NCI-H526 (cell line): Measurements from ENCODE around the gene CYBB.

ENCODE experiments used
- DNase-seq, 2 experiments: peaks; one replicate each; lab custom pipeline; 2025; lab: John Stamatoyannopoulos, UW

The CYBB gene

DNA sequence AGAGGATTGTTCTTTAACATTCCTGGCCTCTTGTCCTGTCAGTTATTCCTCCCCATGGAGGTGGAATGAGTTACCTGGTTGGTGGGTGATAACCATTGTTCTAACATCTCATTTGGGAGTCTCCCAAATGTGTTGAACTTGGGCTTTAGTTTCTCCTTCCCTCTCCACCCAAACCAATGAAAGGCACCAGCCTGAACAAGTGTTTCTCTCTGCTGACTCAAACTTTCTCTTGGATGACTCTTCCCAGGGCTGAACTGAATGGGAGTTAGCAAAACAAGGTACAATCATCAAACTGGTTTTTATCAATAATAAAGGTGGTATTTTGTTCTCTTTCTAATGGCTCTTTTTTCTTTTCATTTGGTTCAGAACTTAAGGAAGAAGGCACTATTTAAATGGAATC, 64.8 kb downstream of the CYBB start:
- no peak for DNase-seq

DNA sequence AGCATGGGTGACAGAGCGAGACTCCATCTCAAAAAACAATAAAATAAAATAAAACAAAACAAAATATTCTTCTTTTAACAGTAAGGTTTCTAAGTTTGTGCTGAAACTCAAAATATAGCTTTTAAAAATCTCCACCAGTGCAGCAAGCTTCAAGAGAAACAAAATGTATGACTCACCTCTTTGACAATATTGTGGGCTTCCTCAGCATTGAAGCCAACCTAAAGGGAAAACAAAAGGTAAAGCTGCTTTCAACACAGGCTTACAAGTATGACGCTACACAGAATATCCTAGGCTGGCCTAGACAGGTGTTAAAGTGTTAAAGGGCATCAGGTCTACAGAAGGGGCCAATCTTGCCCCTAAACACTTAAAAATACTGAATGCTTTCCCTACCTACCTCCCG, 66.3 kb downstream of the CYBB start:
- DNase-seq, result no peak

DNA sequence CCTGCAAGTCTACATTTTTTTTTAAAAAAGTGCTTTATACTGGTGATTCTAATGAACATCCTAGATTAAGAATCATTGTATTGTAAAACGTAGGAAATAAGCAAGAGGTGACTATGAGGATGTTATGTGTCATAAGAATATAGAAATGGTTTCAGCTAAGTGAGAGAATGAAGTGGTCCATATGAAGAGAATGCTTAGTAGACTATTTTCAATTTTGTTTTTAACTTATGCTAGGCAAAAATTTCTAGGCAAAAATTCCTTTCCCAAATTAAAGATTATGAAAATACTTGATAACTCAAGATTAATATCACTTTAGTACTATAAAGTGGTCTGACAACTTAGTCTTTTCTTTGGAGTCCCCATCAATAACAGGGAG, 66.7 kb downstream of the CYBB start:
- no peak for DNase-seq

DNA sequence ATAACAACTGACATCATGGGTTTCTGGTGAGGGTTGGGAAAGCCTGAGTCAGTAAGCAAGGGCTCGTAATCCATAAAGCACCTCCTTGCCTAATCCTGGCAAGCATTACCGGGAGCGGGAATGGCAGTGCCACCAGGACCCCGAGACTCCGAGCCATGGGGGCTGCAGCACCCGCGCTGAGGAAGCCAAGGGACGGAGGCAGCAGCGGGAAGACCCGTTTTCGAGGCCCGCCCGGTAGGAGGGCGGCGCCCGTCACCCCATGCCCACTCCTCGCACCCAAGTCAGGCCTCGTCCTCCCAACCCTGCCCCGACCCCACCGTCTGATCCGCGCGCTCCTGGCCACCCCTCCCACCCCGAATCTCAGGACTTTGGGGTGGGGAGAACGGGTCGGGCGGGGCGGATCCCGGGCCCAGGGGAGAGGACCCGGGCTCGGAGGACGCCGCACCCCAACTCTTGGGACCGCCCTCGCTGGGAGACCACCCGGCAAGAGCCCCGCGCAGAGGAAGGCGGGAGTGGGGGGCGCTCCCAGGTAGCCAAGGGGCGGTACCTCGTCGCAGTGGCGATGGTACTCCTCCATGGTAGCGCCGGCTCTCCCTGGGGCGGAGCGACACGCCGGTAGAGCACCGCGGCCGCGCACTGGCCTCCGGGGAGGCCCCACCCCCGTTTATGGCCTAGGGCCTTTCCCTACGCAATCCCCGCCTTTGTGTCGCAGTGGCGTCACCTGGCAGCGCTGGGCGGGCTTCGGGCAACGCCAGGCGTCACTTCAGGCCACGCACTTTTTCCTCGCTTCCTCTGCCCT, 67.3 kb downstream of the CYBB start, which contains the start of gene DYNLT3:
Gene DYNLT3 (minus strand): TSS at position 638 of the 799 bp plus-strand sequence. CDS start 61 bp downstream, at position 577.
- peak; percentile 79 to 95 for DNase-seq

DNA sequence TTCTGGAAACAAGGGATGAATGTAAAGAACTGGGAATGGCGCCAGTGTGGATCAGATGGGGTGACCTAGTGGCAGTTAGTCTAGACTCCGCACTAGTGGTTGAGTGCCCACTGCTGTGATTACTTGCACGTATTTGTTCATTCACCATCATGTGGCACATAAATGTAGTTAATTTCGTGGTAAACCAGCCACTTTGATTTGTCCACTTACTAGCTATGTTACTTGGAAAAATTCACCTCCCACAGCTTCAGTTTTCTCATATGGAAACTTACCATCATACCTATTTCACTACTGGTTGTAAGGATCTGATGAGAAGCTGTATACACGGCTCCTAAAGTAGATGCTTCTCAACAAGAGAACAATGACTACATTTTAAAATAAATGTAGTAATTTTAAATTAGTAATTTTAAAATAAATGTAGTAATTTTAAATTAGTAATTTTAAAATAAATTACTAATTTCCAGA, 67.9 kb downstream of the CYBB start:
- no peak for DNase-seq

DNA sequence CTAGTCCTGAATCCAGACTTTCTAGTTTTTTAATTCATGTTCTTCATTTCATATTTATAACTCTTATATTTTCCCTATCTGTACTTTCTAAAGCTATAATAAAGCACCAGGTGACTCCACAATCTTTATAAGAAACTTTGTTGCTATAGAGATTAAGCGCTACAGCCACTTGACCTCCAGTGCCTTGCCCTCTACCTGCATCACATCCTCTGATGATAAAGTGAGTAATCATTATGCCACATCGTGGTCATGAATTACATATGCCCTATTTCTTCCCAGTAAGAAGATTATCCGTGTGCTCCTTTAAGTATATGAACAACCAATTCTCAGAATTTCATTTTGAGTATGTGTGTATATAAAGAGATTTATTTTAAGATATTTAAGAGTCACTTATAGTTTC, 74.3 kb downstream of the CYBB start:
- no peak for DNase-seq

DNA sequence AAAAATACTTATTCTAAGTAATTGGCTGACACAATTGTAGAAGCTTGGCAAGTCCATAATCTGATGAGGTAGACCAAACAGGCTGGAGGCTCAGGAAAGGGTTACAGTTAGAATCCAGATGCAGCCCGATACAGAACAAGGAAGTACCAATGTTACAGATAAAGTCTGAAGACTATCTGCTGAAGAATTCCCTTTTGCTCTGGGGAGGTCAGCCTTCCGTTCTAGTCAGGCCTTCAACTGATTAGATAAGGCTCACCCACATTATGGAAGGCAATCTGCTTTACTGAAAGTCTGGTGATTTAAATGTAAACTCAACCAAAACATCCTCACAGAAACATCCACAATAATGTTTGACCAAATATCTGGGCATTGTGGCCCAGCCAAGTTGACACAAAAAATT, 74.9 kb downstream of the CYBB start:
- DNase-seq, result no peak

DNA sequence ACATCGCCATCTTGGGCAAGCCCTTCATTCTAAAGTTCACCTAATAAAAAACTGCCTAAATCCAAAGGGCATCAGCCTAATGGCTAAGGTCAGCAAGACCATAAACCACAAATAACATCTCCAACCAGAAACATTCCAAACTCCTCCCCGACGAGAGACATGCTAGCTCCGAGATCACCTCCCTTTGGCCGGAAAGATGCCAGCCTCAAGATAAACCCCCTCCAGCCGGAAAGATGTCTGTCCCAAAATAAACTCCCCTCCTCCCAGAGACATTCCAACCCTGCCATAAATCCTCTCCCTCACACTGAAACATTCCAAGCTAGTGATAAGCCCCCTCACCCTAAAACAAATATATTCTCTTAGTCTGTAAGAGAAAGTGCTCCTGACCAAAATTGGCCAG, 80.9 kb downstream of the CYBB start:
- DNase-seq, result no peak

DNA sequence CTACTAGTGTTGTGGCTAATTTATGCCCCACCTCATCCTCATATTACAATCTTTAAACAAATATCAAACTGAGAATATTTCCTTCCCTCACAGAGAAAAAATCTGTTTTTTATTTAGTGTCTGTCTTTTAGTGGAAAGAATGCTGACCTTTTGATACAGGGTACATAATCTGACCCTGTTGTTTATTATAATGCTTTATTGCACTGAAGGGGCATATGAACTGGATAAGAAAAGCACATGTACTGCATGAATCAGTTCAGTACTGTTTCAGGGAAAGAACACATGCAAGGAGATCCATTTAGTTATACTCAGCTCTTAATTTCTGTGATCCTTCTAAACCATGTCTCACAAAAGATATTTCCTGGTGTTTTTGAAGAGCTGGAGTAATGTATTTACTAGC, 83.0 kb downstream of the CYBB start:
- no peak for DNase-seq
